SH-SY5Y (cell line): ENCODE measurements around the gene TARDBP.

Experiments
- GATA2 ChIP-seq: IDR thresholded peaks from 2 replicates; pipeline ENCODE4 v1.6.1; 2011; ENCODE audit warnings: mild to moderate bottlenecking, low read depth, low read length
- GATA3 ChIP-seq: IDR thresholded peaks from 2 replicates; pipeline ENCODE4 v1.6.1; 2011; ENCODE audit warnings: low read depth, mild to moderate bottlenecking, low read length, moderate library complexity

GRCh38 chr1:11013160-11013531 lies 692 bp downstream of the TARDBP start:
- TF ChIP-seq GATA2 (no peak), GATA3 (no peak)
